Activated CD4-positive, alpha-beta memory T cell treated with anti-CD3 and anti-CD28 coated beads for 36 hours (primary cell): ENCODE measurements around the gene MAPK8IP2. TPM values are rescaled to one million over a fixed set of nuclear protein-coding genes. Genes with fewer than 3 reads are reported as not detected.

Source experiments
- CTCF ChIA-PET: fragments of 350-600 bp; sonication (Branson Sonifier 250); formaldehyde crosslinking; loops from one replicate; lab custom pipeline; 2021; ENCODE audit warnings: antibody characterized with exemption, inconsistent platforms; lab: Charles Lee
- POLR2A ChIA-PET: fragments of 350-600 bp; sonication (Branson Sonifier 250); formaldehyde crosslinking; loops from one replicate; lab custom pipeline; 2021; ENCODE audit warnings: antibody characterized with exemption; lab: Charles Lee
- DNase-seq: peaks from one replicate; pipeline ENCODE4 v3.0.0-alpha.2; 2020
- H3K27ac Mint-ChIP-seq: one replicate; pipeline ENCODE4 v1.8.0; 2021; ENCODE audit warnings: mixed read lengths
- H3K27me3 Mint-ChIP-seq: one replicate; pipeline ENCODE4 v1.8.0; 2021; ENCODE audit warnings: mixed read lengths
- H3K36me3 Mint-ChIP-seq: one replicate; pipeline ENCODE4 v1.8.0; 2021; ENCODE audit warnings: mixed read lengths
- H3K4me1 Mint-ChIP-seq: one replicate; pipeline ENCODE4 v1.8.0; 2021; ENCODE audit warnings: low read depth, mixed read lengths
- H3K4me3 Mint-ChIP-seq: one replicate; pipeline ENCODE4 v1.8.0; 2021; ENCODE audit warnings: mild to moderate bottlenecking, mixed read lengths
- H3K9me3 Mint-ChIP-seq: one replicate; pipeline ENCODE4 v1.8.0; 2021; ENCODE audit warnings: mixed read lengths
- intact Hi-C: fragments of 100-400 bp; cut with micrococcal nuclease; formaldehyde crosslinking; loops from one replicate; pipeline ENCODE4 v1.15.1; 2023
- total RNA-seq, 2 experiments: library from RNA; stranded (reverse); gene quantifications; one replicate each; pipeline ENCODE4 v1.2.3, GENCODE V29; 2021

MAPK8IP2 gene
- total RNA-seq, 2 experiments from 2014 or later, result 0.10 to 0.19 TPM

- peaks cover 19% of the 10 kb centered on the region for H3K36me3 Mint-ChIP-seq
- peaks cover 10% of the 10 kb centered on the region for H3K4me1 Mint-ChIP-seq
- no peaks in the 10 kb centered on the region for H3K27me3 Mint-ChIP-seq
- H3K4me3 Mint-ChIP-seq, result no peak overlapping the region
- CTCF ChIA-PET, result interaction anchor here (0.6 kb wide), 1 partner anchor 71 kb away, joined by 3 read pairs; no protein-coding TSS in a partner anchor
- no peaks in the 10 kb centered on the region for H3K9me3 Mint-ChIP-seq
- H3K27ac Mint-ChIP-seq, result no peak overlapping the region
- POLR2A ChIA-PET, result no interaction called here
- intact Hi-C loops, result loop anchor here (10.0 kb wide), 1 partner anchor 47 kb away; no protein-coding TSS in a partner anchor
- no peak for DNase-seq
These were observed 32.8 kb upstream of the MAPK8IP2 start for GRCh38 chr22:50567721-50568252.

DNA sequence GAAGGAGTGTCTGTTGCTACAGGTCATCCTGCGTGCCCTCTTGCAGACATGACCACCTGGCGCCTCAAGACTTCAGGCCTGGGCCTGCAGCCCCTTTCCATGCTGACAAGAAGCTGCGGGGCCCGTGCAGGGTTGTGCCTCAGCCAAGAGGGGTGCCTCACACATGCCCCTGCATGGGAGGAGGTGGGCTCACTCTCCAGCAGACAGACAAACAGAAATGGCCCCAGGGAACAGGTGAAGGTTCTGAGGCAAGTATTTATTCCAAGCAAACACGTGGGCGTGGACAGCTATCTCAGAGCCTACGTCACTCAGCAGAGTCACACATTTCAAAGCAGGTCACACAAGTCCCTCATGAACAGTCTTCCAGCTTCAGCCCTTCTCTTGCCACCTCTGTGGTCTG lies 32.0 kb upstream of the MAPK8IP2 start:
- H3K27me3 Mint-ChIP-seq, result no peaks in the 10 kb centered on the region
- intact Hi-C loops, result loop anchor here (10.0 kb wide), 1 partner anchor 46 kb away; no protein-coding TSS in a partner anchor
- ChIA-PET POLR2A (interaction anchor here (1.3 kb wide), 1 partner anchor 53 kb away, joined by 3 read pairs; no protein-coding TSS in a partner anchor), CTCF (interaction anchor here (1.1 kb wide), 1 partner anchor 53 kb away, joined by 3 read pairs; no protein-coding TSS in a partner anchor)
- peaks cover 19% of the 10 kb centered on the region for H3K36me3 Mint-ChIP-seq
- H3K4me1 Mint-ChIP-seq, result peaks cover 3% of the 10 kb centered on the region
- no peak for DNase-seq
- H3K27ac Mint-ChIP-seq, result no peak overlapping the region
- no peaks in the 10 kb centered on the region for H3K9me3 Mint-ChIP-seq
- H3K4me3 Mint-ChIP-seq, result no peak overlapping the region

GRCh38 chr22:50569041-50569459 lies 31.5 kb upstream of the MAPK8IP2 start:
- H3K27me3 Mint-ChIP-seq, result no peaks in the 10 kb centered on the region
- no peaks in the 10 kb centered on the region for H3K9me3 Mint-ChIP-seq
- ChIA-PET CTCF (interaction anchor here (1.1 kb wide), 1 partner anchor 52 kb away, joined by 3 read pairs; no protein-coding TSS in a partner anchor), POLR2A (interaction anchor here (0.6 to 1.3 kb wide), 2 partner anchors 44 to 52 kb away, joined by 3 read pairs; partner anchors contain the start of gene SCO2)
- H3K27ac Mint-ChIP-seq, result no peak overlapping the region
- DNase-seq, result no peak
- no peak overlapping the region for H3K4me3 Mint-ChIP-seq
- H3K36me3 Mint-ChIP-seq, result peaks cover 19% of the 10 kb centered on the region
- intact Hi-C loops, result loop anchor here (10.0 kb wide), 1 partner anchor 46 kb away; no protein-coding TSS in a partner anchor
- H3K4me1 Mint-ChIP-seq, result no peaks in the 10 kb centered on the region

- no peak overlapping the region for H3K27ac Mint-ChIP-seq
- no peaks in the 10 kb centered on the region for H3K27me3 Mint-ChIP-seq
- no peaks in the 10 kb centered on the region for H3K4me1 Mint-ChIP-seq
- POLR2A ChIA-PET, result interaction anchor here (1.3 kb wide), 1 partner anchor 52 kb away, joined by 3 read pairs; no protein-coding TSS in a partner anchor
- H3K36me3 Mint-ChIP-seq, result peaks cover 19% of the 10 kb centered on the region
- H3K9me3 Mint-ChIP-seq, result no peaks in the 10 kb centered on the region
- intact Hi-C loops, result loop anchor here (10.0 kb wide), 1 partner anchor 45 kb away; no protein-coding TSS in a partner anchor
- no peak overlapping the region for H3K4me3 Mint-ChIP-seq
- no peak for DNase-seq
- CTCF ChIA-PET, result no interaction called here
These were observed 30.6 kb upstream of the MAPK8IP2 start for GRCh38 chr22:50569896-50570535.

DNA sequence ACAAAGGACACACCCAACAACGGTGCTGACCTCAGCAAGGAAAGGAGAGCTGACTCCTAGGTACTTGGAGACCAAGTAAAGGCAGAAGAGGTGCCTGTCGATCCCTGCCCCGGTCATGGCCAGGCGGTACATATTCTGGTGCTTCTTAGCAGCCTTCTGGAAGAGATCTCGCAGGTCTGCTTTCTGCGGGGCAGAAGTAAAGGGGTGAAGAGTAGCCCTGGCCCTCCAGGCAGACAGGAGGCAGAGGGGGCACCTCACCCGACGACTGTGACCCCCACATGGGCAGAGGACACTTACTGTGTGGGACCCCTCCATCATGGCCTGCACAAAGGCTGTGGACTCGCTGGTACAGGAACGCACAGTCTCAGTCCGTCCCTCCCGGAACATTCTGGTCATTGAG lies 29.7 kb upstream of the MAPK8IP2 start:
- DNase-seq, result no peak
- Mint-ChIP-seq H3K27me3 (no peaks in the 10 kb centered on the region), H3K9me3 (no peaks in the 10 kb centered on the region), H3K27ac (no peak overlapping the region), H3K4me1 (no peaks in the 10 kb centered on the region), H3K36me3 (peaks cover 19% of the 10 kb centered on the region), H3K4me3 (no peak overlapping the region)
- ChIA-PET CTCF (no interaction called here), POLR2A (no interaction called here)
- intact Hi-C loops, result no loop called here

GRCh38 chr22:50571264-50572175 lies 29.1 kb upstream of the MAPK8IP2 start:
- H3K36me3 Mint-ChIP-seq, result peaks cover 19% of the 10 kb centered on the region
- intact Hi-C loops, result no loop called here
- no peaks in the 10 kb centered on the region for H3K27me3 Mint-ChIP-seq
- ChIA-PET POLR2A (interaction anchor here (0.6 to 1.5 kb wide), 2 partner anchors 9 to 34 kb away, joined by 3 to 4 read pairs; partner anchors contain the start of gene SYCE3), CTCF (interaction anchor here (0.6 to 1.1 kb wide), 3 partner anchors 9 to 56 kb away, joined by 3 to 4 read pairs (median 3); partner anchors contain the start of genes SCO2 and SYCE3)
- H3K27ac Mint-ChIP-seq, result no peak overlapping the region
- no peak overlapping the region for H3K4me3 Mint-ChIP-seq
- no peaks in the 10 kb centered on the region for H3K9me3 Mint-ChIP-seq
- no peaks in the 10 kb centered on the region for H3K4me1 Mint-ChIP-seq
- no peak for DNase-seq

DNA sequence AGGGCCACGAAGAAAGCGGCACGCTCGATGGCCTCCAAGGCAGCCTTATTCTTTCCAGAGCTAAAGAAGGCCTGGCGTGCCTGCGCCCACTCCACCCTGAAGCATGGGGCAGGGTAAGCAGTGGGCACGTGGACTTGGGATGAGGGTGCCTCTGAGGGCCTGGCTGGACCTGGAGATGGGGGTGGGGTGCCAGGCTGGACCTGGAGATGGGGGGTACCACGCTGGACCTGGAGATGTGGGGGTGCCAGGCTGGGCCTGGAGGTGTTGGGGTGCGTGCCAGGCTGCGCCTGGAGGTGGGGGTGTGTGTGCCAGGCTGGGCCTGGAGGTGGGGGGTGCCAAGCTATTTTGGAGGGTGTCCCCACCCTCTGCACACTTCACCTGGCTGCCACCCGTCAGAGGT lies 27.6 kb upstream of the MAPK8IP2 start:
- ChIA-PET CTCF (interaction anchor here (1.4 kb wide), 1 partner anchor 10 kb away, joined by 4 read pairs; no protein-coding TSS in a partner anchor), POLR2A (no interaction called here)
- H3K27me3 Mint-ChIP-seq, result no peaks in the 10 kb centered on the region
- no peaks in the 10 kb centered on the region for H3K9me3 Mint-ChIP-seq
- intact Hi-C loops, result no loop called here
- no peak overlapping the region for H3K27ac Mint-ChIP-seq
- H3K36me3 Mint-ChIP-seq, result peaks cover 21% of the 10 kb centered on the region
- DNase-seq, result no peak
- H3K4me1 Mint-ChIP-seq, result peaks cover 7% of the 10 kb centered on the region
- H3K4me3 Mint-ChIP-seq, result no peak overlapping the region

DNA sequence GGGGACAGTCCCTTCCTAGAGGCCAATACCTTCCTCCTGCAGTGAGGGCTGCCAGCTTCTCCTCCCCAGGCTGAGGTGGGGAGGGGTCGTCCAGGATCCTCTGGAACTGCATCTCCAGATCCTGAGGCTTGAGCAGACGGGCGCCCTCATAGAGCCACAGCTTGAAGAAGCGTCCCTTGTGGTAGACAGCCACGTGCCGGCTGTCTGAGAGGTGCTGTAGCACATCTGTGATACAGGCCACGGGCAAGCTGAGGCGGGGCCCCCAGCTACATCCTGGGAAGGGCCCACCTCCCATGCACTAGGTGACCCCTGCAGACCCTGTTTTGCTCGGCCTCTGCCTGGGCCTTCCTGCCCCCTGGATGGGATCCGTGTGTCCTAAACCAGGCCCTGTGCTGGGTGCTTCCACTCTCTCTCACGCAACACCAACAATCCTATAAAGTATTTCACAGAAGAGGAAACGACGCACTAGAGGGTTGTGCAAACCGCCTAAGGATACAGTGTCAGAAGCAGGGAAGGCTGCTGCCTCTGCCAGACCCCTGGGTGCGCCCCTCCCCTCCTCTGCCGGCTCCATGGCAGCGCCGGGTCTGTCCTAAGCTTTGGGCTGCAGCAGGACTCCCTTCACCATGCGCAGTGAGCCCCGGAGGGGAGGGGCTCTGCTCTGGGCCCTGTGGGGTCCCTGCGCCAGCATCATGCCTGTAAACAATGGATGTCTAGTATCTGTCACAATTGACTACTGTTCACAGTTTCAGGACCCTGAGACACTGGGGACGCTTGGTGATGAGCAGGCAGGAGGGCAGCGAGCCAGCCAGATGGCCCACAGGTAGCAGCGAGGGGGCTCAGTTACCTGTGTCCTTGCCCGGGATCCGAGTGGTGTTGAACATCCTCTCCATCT lies 26.9 kb upstream of the MAPK8IP2 start:
- Mint-ChIP-seq H3K4me3 (no peak overlapping the region), H3K9me3 (no peaks in the 10 kb centered on the region), H3K4me1 (peaks cover 7% of the 10 kb centered on the region), H3K27me3 (no peaks in the 10 kb centered on the region), H3K27ac (no peak overlapping the region), H3K36me3 (peaks cover 18% of the 10 kb centered on the region)
- POLR2A ChIA-PET, result no interaction called here
- no peak for DNase-seq
- CTCF ChIA-PET, result interaction anchor here (1.0 to 1.4 kb wide), 2 partner anchors 11 to 48 kb away, joined by 4 read pairs; partner anchors contain the start of gene SCO2
- intact Hi-C loops, result no loop called here

DNA sequence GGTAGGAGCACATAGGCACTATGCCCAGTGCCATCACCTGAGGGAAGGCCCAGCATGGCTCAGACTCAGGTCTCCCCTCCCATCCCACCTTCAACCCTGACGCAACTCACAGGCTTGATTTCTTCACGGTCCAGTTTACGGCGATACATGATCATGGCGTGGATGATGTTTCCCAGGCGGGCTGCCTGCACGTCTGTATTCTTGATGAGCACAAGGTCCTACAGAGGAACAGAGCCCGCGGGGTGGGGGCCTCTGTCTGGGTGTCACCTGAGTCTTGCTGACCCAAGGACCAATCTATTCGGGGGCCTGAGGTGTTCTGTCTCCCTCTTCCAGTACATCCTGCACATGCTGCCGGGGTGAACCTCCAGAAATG lies 26.2 kb upstream of the MAPK8IP2 start:
- Mint-ChIP-seq H3K27me3 (no peaks in the 10 kb centered on the region), H3K27ac (no peak overlapping the region), H3K9me3 (no peaks in the 10 kb centered on the region), H3K4me1 (peaks cover 7% of the 10 kb centered on the region), H3K36me3 (peaks cover 16% of the 10 kb centered on the region), H3K4me3 (no peak overlapping the region)
- CTCF ChIA-PET, result interaction anchor here (1.0 kb wide), 1 partner anchor 49 kb away, joined by 4 read pairs; the partner anchor contains the start of gene SCO2
- intact Hi-C loops, result no loop called here
- POLR2A ChIA-PET, result no interaction called here
- no peak for DNase-seq

DNA sequence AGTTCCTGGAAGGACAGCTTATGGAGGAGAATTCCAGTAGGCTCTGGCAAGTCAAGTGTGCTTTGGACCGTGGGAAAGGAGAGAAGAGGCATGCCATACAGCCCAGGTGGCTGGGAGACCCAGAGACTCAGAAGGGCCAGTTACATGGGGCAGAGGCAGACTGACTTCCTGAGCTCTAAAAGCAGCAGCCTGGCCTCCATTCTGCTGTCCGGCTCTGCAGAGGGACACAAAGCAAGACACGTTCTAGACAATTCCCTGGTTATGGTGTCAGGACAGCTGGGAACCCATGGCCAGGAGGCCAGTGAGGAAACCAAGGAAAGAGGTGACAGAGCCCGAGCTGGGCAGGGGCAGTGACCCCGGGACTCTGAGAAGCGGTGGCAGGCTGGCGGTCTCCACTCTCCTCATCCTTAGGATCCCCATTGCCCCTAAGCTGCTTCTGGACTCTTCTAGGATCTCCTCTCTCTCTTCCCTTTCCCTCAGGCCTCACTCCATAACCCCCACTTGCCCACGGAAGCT lies 25.1 kb upstream of the MAPK8IP2 start:
- ChIA-PET POLR2A (no interaction called here), CTCF (interaction anchor here (1.4 kb wide), 1 partner anchor 46 kb away, joined by 7 read pairs; no protein-coding TSS in a partner anchor)
- Mint-ChIP-seq H3K27me3 (no peaks in the 10 kb centered on the region), H3K27ac (no peak overlapping the region), H3K4me1 (peaks cover 10% of the 10 kb centered on the region), H3K36me3 (peaks cover 17% of the 10 kb centered on the region), H3K9me3 (no peaks in the 10 kb centered on the region), H3K4me3 (no peak overlapping the region)
- no peak for DNase-seq
- intact Hi-C loops, result no loop called here
